ENCODE data around the gene TSC2.
"Not testable (repeated sequence)": the region's sequence is repeated elsewhere in the genome, so short reads cannot be mapped to it uniquely, and the experiment has no call there.

The TSC2 gene

DNA sequence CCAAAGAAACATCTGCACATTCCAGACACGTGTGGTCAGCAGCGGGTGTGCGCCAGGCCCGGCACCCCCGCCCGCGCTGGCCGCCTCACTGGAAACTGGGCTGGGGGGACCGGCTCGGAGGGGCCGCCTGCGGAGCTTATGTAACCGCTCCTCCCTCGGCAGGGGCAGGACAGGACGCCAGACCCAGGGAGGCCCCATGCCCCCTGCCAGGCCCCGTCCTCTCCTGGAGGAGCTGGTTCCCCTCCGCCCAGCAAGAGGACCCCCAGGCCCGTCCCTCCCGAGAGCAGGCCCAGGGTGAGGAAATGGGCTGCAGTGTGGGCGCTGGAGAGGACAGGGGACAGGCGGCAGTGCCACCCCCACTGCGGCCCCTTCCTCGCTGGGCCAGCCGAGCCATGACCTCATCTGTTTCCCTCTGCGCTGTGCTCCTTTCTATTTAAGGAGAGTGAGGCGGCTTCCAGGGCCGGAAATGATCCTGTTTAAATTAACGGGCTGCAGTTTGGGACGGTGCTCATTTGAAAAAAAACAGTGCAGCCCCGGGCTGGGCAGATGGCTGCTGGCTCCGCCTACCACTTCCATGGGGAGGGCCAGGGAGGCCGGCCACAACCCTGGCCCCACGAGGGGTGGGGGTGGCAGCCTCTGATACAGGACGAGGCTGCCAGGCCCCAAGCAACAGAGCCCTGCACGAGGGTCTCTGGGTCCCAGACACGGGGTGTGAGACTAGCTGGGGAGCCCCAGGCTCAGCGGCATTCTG, 77.1 kb downstream of the TSC2 start:
- not testable (repeated sequence) for DNase-seq

DNA sequence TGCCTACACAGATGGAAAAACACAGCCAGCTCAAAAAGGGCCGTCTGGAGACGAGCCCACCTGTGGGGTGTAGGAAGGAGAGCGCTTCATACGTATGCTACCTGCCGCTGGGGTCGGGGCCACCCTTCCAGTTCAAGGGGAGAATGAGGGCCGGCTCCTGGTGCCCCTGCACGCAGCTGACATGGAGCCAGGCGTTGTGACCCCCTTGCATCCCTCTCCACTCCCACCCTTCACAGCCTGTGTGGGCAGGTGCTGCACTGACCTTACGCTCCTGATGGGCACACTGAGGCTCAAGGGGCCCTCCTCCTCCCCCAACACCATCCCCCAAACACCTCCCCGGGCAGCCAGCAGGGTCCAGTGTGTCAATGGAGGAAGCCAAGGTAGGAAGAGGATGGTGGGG, 77.8 kb downstream of the TSC2 start:
- DNase-seq = not testable (repeated sequence)

- not testable (repeated sequence) for DNase-seq
Measured at GRCh38 chr16:2126161-2126743, 78.5 kb downstream of the TSC2 start.

GRCh38 chr16:2126928-2127556, 79.3 kb downstream of the TSC2 start:
- DNase-seq = not testable (repeated sequence)

- not testable (repeated sequence) for DNase-seq
Measured at GRCh38 chr16:2127630-2128280, 80.0 kb downstream of the TSC2 start.

DNA sequence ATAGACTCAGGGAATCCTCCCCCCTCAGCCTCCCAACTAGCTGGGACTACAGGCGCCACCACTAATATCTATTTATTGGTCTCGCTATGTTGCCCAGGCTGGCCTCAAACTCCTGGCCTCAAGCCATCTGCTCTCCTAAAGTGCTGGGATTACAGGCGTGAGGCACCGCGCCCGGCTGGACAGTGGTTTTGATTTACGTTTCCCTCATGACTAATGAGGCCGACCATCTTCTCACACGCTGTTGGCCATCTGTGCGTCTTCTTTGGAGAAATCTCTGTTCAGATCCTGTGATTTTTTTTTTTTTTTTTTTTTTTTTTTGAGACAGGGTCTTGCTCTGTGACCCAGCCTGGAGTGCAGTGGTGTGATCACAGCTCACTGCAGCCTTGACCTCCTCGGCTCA, 81.5 kb downstream of the TSC2 start:
- not testable (repeated sequence) for DNase-seq

DNA sequence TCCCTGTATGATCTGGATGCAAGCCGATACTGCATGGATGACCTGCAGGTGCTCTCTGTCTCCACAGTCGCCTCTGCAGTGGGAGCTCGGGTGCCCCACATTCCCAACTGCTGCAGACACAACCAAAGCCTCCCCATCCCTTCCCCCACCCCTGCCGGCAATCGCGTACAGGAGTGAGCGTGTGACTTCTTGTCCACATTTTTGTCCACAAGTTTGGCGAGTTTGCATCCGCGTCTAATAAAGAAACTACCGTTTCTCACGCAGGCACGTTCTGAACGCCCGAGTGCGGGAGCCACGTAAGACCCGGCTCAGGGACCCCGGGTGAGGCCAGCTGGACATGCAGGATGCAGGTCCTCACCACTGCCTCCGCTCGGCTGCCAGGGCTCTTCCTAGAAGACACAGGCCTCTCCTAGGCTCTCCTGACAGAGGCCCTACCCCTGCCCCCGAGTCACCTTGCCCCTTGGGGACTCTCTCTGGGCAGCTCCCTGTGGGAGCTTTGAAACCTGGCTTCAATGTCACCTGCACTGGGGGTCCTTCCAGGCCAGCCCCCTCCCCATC, 82.2 kb downstream of the TSC2 start:
- not testable (repeated sequence) for DNase-seq

DNA sequence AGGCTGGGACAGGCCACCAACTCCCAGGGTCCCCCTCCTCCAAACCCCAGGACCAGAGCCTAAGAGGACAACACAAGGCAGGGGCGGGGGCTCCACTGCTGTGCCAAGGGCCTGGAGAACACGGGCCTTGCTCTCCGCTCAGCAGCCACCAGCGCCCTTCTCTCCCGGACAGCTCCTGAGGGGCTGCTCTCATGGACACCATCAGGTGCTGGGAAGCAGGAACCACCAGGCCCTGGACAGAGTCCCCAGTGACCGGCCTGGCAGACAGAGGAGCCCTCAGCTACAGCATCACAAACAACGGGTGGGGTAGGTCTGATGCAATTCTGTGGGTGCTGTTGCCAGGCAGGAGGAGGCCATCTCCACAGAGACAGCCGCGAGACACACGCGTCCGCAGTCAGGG, 86.0 kb downstream of the TSC2 start:
- not testable (repeated sequence) for DNase-seq

GRCh38 chr16:2135071-2135470, 87.3 kb downstream of the TSC2 start:
- DNase-seq = not testable (repeated sequence)

DNA sequence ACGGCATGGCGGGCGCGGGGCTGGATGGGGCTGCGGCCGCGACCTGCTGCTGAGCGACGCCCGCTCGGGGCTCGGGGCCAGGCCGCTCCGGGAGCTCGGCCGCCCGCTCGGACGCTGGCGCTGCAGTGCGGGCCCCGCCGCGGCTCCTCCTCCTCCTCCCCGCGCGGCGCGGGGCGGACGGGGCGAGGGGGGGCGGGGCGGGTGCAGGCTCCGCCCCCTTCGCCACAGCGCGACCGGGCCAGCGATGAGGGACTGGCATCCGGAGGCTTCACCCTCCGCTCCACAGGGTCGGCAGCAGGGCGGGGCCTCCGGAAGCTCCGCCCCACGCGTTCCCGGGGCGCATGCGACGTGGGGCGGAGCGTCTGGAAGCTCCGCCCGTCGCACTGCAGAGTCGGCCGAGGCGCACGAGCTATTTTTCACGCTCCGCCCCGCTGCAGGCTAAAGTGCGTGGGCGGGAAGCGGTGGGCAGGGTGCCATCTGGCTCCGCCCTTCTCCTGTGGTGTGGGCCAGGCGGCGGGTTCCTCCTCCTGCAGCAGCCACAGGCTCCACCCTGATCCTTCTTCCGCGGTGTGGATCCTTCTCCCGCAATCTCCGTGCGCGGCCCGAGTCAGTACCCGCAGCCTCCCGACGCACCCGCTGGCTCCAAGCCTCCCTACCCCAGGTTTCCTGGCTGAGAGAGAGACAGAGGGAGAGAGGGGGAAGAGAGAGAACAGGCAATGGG, 88.1 kb downstream of the TSC2 start, which contains the start of gene PKD1:
Gene PKD1, minus strand, starts transcription at position 129 of the 721 bp plus-strand sequence. CDS start 209 bp downstream, outside the sequence.
- DNase-seq = peak; percentile 77
